Globus pallidus (tissue), 1 donor: ENCODE measurements around the gene SSNA1.

Experiments
- DNase-seq: peaks from one replicate; pipeline ENCODE4 v3.0.0-alpha.2; 2015; ENCODE audit warnings: low spot score

Gene SSNA1

DNA sequence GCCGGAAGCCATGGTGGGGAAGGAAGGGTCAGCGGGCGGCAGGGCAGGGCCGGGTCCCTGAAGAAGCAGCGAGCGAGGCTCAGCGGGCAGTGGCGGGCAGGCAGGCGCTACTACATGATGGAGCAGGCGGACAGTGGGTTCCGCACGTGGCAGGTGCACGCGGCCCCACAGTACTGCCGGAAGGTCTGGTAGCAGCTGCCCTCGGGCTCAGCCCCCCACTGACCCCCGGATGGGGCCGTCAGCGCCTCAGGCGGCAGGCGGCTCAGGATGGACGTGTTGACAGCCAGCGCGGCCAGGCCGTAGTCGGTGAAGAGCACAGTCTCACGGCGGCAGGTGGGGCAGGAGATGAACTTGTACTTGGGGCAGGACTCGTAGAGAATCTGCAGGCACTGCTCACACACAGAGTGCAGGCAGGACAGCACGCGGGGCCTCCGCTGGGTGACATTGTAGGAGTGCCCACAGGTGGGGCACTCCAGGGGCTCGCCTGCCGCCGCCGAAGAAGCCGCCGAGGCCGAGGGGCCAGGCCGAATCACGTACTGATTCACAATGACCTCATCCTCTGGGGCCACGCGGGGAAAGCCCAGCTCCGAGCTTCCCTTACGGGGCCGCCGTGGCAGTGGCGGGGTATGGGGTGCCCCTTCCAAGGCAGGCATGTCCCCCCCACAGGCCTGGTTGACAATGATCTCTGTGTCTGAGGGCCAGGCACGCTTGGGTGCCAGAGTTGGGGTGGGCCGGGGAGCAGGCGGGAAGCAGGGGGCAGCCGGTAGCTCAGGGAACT, 32.0 kb downstream of the SSNA1 start:
- DNase-seq, result no peak

DNA sequence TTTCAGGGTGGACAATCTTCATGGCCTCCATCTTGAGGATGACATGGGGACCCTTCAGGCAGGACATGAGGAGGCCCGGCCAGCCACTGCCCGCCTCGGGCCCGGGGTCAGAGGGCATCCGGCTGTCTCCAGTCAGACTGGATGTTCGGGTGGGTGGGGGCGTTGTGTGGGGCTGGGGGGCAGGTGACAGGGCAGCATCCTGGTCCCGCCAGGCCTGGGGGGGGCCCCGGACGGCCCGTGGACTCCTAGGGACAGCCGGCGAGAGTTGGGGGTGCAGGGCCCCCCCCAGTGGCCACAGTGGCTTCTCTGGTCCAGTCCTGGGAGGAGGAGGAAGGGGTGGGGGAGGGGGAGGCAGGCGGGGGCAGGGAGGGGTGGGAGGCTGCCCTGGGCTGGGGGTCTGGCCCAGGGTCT, 32.6 kb downstream of the SSNA1 start:
- no peak for DNase-seq

DNA sequence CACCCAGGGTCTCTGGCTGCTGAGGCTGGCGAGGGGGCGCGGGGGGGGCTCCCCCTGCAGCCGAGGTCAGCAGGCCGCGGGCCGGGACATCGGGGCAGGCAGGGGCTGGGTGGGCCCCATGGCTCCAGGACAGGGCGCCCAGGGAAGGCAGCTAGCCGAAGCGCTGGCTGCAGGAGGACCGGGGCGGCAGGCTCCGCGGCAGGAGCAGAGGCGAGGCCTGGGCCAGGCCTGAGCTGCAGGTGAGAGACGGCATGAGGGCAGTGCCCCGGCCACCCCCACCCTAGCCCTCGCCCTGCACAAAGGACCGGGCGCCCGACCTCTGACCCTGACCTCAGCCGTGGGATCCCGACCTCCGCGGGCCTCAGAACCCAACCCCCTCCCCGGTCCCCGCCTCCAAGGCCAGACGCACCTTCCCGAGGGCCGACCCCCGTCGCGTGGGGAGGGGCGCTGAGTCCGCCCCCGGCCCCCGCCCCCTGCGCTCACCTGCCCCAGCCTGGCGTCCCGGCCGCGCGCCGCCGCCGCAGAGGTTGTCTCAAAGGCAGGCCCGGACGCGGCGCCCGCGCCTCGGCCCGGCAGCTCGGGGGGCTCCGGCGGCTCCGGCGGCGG, 33.1 kb downstream of the SSNA1 start:
- no peak for DNase-seq

- DNase-seq, result no peak
Measured at GRCh38 chr9:137222190-137223077, 34.0 kb downstream of the SSNA1 start, which contains the start of gene RNF208. RNF208 (minus strand) TSS chr9:137222240; CDS start chr9:137221212, 1,028 bp downstream.

GRCh38 chr9:137223078-137223970, 34.8 kb downstream of the SSNA1 start:
- DNase-seq, result peak; percentile 97

- no peak for DNase-seq
Measured at GRCh38 chr9:137224830-137225694, 36.6 kb downstream of the SSNA1 start, which contains the start of gene CYSRT1. CYSRT1 (plus strand) TSS chr9:137225174; CDS start chr9:137225622, 448 bp downstream.

- no peak for DNase-seq
Measured at GRCh38 chr9:137225699-137226331, 37.3 kb downstream of the SSNA1 start.

- no peak for DNase-seq
Measured at GRCh38 chr9:137226338-137227053, 38.0 kb downstream of the SSNA1 start.

DNA sequence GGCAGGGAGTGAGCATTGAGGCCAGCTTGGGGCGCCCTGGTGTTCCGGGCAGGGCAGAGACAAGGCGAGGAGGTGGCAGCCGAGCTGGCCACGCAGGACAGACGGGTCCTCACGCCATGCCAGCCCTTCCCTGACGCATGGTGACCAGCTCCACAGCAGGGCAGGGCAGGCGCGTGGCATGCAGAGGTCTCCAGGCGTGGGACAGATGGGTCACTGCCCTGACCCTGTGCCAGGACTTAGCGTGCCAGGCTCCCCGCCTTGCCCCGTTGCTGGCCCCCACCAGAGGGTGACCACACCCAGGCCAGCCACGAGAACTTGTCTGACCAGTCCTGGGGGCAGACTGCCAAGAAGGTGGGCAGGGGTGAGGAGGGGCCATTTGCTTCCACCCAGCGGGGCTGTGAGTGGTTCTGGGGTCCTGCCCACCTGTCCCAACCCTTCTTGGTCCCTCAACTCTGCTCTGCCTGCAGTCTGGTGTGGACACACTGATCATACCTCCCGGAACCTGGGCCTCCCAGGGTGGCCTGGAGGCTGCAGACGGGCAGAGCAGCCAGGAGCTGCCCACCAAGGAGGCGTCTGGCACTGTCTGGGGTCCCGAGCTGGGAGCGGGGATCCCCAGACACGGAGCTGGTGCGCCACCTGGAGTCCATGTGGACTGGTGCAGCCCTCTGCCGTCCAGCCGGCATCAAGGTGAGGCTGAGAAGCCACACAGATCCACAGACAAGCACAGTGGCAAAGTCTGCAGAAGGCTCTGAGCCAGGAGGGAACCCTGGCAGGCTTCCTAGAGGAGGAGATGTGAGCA, 38.8 kb downstream of the SSNA1 start, which contains the start of gene RNF224:
RNF224 (plus strand) TSS at position 449 of the 799 bp plus-strand sequence. CDS start 834 bp downstream, outside the sequence.
- DNase-seq, result no peak

DNA sequence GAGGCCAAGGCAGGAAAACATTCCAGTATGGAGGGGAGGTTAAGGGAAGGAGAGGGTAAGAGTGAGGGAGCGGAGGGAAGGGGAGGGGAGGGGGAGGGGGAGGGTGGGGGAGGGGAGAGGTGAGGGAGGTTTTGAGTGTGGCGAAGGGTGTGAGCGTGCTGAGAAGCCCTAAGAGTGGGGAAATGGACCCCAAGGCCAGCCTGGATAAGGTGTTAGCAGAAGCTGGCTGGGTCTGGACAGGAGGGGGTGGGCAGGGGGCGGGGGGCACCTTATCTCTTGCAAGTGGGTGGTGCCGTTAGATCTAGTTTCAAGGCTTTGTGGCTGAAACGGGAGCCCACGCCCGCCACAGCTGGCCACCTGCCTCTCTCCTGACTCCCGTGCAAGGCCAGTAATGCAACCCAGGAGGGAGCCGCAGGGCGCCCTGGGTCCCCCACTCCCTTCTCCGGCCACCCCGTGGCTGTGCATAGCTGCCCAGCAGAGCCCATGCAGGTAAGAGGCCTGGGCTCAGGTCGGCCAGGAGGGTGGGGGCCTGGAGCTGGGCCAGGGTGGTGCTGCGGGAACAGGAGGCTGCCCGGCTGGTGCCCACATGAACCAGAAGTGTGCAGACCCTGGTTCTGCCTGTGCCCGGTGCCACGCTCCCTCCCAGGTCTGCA, 39.5 kb downstream of the SSNA1 start:
- DNase-seq, result no peak

GRCh38 chr9:137228506-137228967, 40.1 kb downstream of the SSNA1 start:
- no peak for DNase-seq

- no peak for DNase-seq
Measured at GRCh38 chr9:137228968-137229896, 40.8 kb downstream of the SSNA1 start.

- DNase-seq, result no peak
Measured at GRCh38 chr9:137229903-137230704, 41.6 kb downstream of the SSNA1 start.

- no peak for DNase-seq
Measured at GRCh38 chr9:137230705-137231371, 42.4 kb downstream of the SSNA1 start, which contains the start of gene SLC34A3. SLC34A3 (plus strand) TSS chr9:137230901; CDS start chr9:137231703, 802 bp downstream.
